Stimulated activated CD4-positive, alpha-beta T cell treated with anti-CD3 and anti-CD28 coated beads, Interleukin-12 subunit alpha, Interleukin-12 subunit beta, amount 100 ng/mL, for 24 hours (primary cell): ENCODE data around the gene ATP9B.

Source experiments
- DNase-seq, 2 experiments: peaks; one replicate each; pipeline ENCODE4 v3.0.0-alpha.2; 2020; ENCODE audit warnings: low read depth in 2 of 2

Gene ATP9B

GRCh38 chr18:79424880-79425568, 355.8 kb downstream of the ATP9B start:
- DNase-seq, result no peak

DNA sequence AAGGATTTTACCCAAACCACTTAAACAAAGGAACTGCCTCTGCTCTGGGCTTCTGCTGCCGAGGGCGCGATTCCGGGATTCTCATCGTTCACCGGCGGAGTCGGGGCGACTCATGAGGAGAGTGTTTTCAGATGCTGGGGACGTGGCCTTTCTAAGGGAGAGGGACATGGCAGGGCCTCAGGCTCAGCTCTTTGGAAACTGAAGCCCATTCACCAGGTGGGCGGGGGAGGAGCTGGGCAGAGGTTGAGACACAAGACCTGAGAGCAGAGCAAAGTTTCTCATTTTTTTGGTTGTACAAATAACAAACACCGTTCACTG, 356.3 kb downstream of the ATP9B start:
- DNase-seq, result no peak

- no peak for DNase-seq
Observed at GRCh38 chr18:79426376-79427300, 357.4 kb downstream of the ATP9B start.

- DNase-seq, result no peak
Observed at GRCh38 chr18:79427368-79428225, 358.4 kb downstream of the ATP9B start.
